OCI-LY1 (cell line): ENCODE measurements around the gene HMG20A.

Experiments
- H2AFZ ChIP-seq: fragments of 200-600 bp; sonication (generic), shearing (Covaris generic); 2 replicates; pipeline ENCODE4 v1.6.0; 2014; ENCODE audit warnings: antibody characterized with exemption, mild to moderate bottlenecking, low read length
- H3F3A ChIP-seq: fragments of 200-600 bp; sonication (generic), shearing (Covaris generic); 2 replicates; pipeline ENCODE4 v1.6.0; 2014; ENCODE audit warnings: mild to moderate bottlenecking, antibody characterized with exemption, low read length, moderate library complexity; ENCODE audit not compliant: insufficient read depth
- H3K27ac ChIP-seq: fragments of 200-600 bp; sonication (generic); 2 replicates; pipeline ENCODE4 v1.5.1; 2014; ENCODE audit warnings: low read length, mixed run types, mild to moderate bottlenecking, low read depth; ENCODE audit not compliant: poor library complexity, severe bottlenecking
- H3K27me3 ChIP-seq: fragments of 200-600 bp; sonication (generic); 2 replicates; pipeline ENCODE4 v1.6.0; 2014; ENCODE audit warnings: antibody characterized with exemption, mild to moderate bottlenecking, low read length, moderate library complexity; ENCODE audit not compliant: insufficient read depth
- H3K36me3 ChIP-seq: fragments of 200-600 bp; sonication (generic); 2 replicates; pipeline ENCODE4 v1.6.1; 2014; ENCODE audit warnings: mild to moderate bottlenecking, antibody characterized with exemption, low read length, moderate library complexity, mixed read lengths; ENCODE audit not compliant: insufficient read depth
- H3K4me1 ChIP-seq: fragments of 200-600 bp; sonication (generic); 2 replicates; pipeline ENCODE4 v1.5.1; 2014; ENCODE audit warnings: mild to moderate bottlenecking, low read length, moderate library complexity; ENCODE audit not compliant: insufficient read depth, severe bottlenecking
- H3K4me2 ChIP-seq: fragments of 200-600 bp; sonication (generic), shearing (Covaris generic); 2 replicates; pipeline ENCODE4 v1.6.1; 2014; ENCODE audit warnings: low read length
- H3K4me3 ChIP-seq: fragments of 200-600 bp; sonication (generic); 2 replicates; pipeline ENCODE4 v1.5.1; 2014; ENCODE audit warnings: low read length, low read depth, mild to moderate bottlenecking, mixed read lengths; ENCODE audit not compliant: poor library complexity, severe bottlenecking
- H3K79me2 ChIP-seq: fragments of 200-600 bp; shearing (Covaris generic); 2 replicates; pipeline ENCODE4 v1.6.1; 2016; ENCODE audit warnings: mixed run types, low read length, mixed read lengths; ENCODE audit not compliant: insufficient read depth
- H3K9ac ChIP-seq: fragments of 200-600 bp; sonication (generic), shearing (Covaris generic); 2 replicates; pipeline ENCODE4 v1.6.1; 2014; ENCODE audit warnings: mild to moderate bottlenecking, low read length, mixed read lengths
- H3K9me2 ChIP-seq: fragments of 200-600 bp; sonication (generic), shearing (Covaris generic); 2 replicates; pipeline ENCODE4 v1.6.1; 2014; ENCODE audit warnings: low read depth, mild to moderate bottlenecking, low read length, mixed read lengths
- H3K9me3 ChIP-seq: fragments of 200-600 bp; shearing (Covaris generic); 2 replicates; pipeline ENCODE4 v1.6.1; 2014; ENCODE audit warnings: low read length, mixed read lengths
- H4K20me1 ChIP-seq: fragments of 200-600 bp; sonication (generic), shearing (Covaris generic); 2 replicates; pipeline ENCODE4 v1.6.0; 2016; ENCODE audit warnings: mild to moderate bottlenecking, low read length; ENCODE audit not compliant: insufficient read depth
- CTCF ChIP-seq: fragments of 200-600 bp; sonication (generic), shearing (Covaris generic); IDR thresholded peaks from 2 replicates; pipeline ENCODE4 v1.5.1; 2017; ENCODE audit warnings: mild to moderate bottlenecking, antibody characterized with exemption, low read length, moderate library complexity, mixed read lengths
- EZH2 ChIP-seq: fragments of 200-600 bp; sonication (generic), shearing (Covaris generic); IDR thresholded peaks from 2 replicates; pipeline ENCODE4 v1.8.0; 2017; ENCODE audit warnings: borderline replicate concordance, mixed run types, mild to moderate bottlenecking, antibody characterized with exemption, low read length, moderate library complexity, mixed read lengths

The HMG20A gene

GRCh38 chr15:77516076-77516475 is 95.4 kb downstream of the HMG20A start:
- H3K4me3 ChIP-seq: no peak overlapping the region
- no peaks in the 10 kb centered on the region for H4K20me1 ChIP-seq
- H3K27ac ChIP-seq: no peak overlapping the region
- H3K79me2 ChIP-seq: no peaks in the 10 kb centered on the region
- H3K27me3 ChIP-seq: no peaks in the 10 kb centered on the region
- H3K9me3 ChIP-seq: no peaks in the 10 kb centered on the region
- H2AFZ ChIP-seq: no peak overlapping the region
- no peaks in the 10 kb centered on the region for H3F3A ChIP-seq
- H3K9ac ChIP-seq: no peak overlapping the region
- no peaks in the 10 kb centered on the region for H3K4me1 ChIP-seq
- no peak overlapping the region for H3K4me2 ChIP-seq
- no peak for TF ChIP-seq EZH2
- no peak for TF ChIP-seq CTCF
- H3K36me3 ChIP-seq: no peaks in the 10 kb centered on the region
- H3K9me2 ChIP-seq: no peaks in the 10 kb centered on the region

GRCh38 chr15:77516786-77517185 is 96.1 kb downstream of the HMG20A start:
- no peak overlapping the region for H3K27ac ChIP-seq
- no peaks in the 10 kb centered on the region for H3K27me3 ChIP-seq
- H3F3A ChIP-seq: no peaks in the 10 kb centered on the region
- no peaks in the 10 kb centered on the region for H3K36me3 ChIP-seq
- H3K9me2 ChIP-seq: no peaks in the 10 kb centered on the region
- H2AFZ ChIP-seq: no peak overlapping the region
- H3K4me2 ChIP-seq: no peak overlapping the region
- no peaks in the 10 kb centered on the region for H3K9me3 ChIP-seq
- TF ChIP-seq EZH2: no peak
- no peak for TF ChIP-seq CTCF
- no peaks in the 10 kb centered on the region for H3K79me2 ChIP-seq
- no peaks in the 10 kb centered on the region for H3K4me1 ChIP-seq
- no peak overlapping the region for H3K4me3 ChIP-seq
- no peaks in the 10 kb centered on the region for H4K20me1 ChIP-seq
- H3K9ac ChIP-seq: no peak overlapping the region

DNA sequence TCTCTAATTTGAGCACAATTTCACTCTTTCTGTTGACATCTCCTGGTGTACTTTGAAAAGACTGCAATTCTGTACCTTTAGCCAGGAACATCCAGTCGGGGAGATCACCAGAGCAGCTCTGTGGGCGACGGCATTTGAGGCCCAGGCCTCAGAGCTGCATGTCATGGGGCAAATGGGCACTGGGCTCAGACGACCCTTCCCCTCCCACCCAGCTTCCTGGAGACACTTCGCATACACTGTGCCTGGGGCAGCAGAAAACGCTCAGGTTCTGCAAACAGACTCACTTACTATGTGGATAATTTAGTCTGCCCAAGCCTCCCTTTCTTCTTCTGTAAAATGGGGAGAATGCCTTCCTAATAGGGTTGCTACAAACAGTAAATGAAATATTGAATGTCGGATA is 96.9 kb downstream of the HMG20A start:
- TF ChIP-seq CTCF: no peak
- no peak for TF ChIP-seq EZH2
- Histone ChIP-seq H3K4me1 (no peaks in the 10 kb centered on the region), H3K79me2 (no peaks in the 10 kb centered on the region), H2AFZ (no peak overlapping the region), H3K27ac (no peak overlapping the region), H3K4me3 (no peak overlapping the region), H3K36me3 (no peaks in the 10 kb centered on the region), H3F3A (no peaks in the 10 kb centered on the region), H3K4me2 (no peak overlapping the region), H3K9me3 (no peaks in the 10 kb centered on the region), H3K9ac (no peak overlapping the region), H4K20me1 (no peaks in the 10 kb centered on the region), H3K9me2 (no peaks in the 10 kb centered on the region), H3K27me3 (no peaks in the 10 kb centered on the region)
